Endothelial cell (in vitro differentiated cells): ENCODE data around the gene USF2. TPM values are rescaled to one million over a fixed set of nuclear protein-coding genes. Genes with fewer than 3 reads are reported as not detected.
A peak's percentile ranks its signal among the peaks of the same experiment; 100 is the strongest.
"Not testable (repeated sequence)": the region's sequence is repeated elsewhere in the genome, so short reads cannot be mapped to it uniquely, and the experiment has no call there.

Experiments used
- DNase-seq: peaks from one replicate; pipeline ENCODE4 v3.0.0; 2021; ENCODE audit warnings: low spot score
- H3K27ac Mint-ChIP-seq: one replicate; pipeline ENCODE4 v1.8.0; 2021; ENCODE audit warnings: mixed read lengths, inconsistent platforms; ENCODE audit not compliant: unreplicated experiment
- H3K27me3 Mint-ChIP-seq: one replicate; pipeline ENCODE4 v1.8.0; 2021; ENCODE audit warnings: mild to moderate bottlenecking, moderate library complexity, mixed read lengths, inconsistent platforms; ENCODE audit not compliant: unreplicated experiment
- H3K36me3 Mint-ChIP-seq: one replicate; pipeline ENCODE4 v1.8.0; 2021; ENCODE audit warnings: mild to moderate bottlenecking, low read depth, mixed read lengths, inconsistent platforms; ENCODE audit not compliant: unreplicated experiment
- H3K4me1 Mint-ChIP-seq: one replicate; pipeline ENCODE4 v1.8.0; 2021; ENCODE audit warnings: mild to moderate bottlenecking, mixed read lengths, inconsistent platforms; ENCODE audit not compliant: unreplicated experiment
- H3K4me3 Mint-ChIP-seq: one replicate; pipeline ENCODE4 v1.8.0; 2021; ENCODE audit warnings: mild to moderate bottlenecking, mixed read lengths, inconsistent platforms; ENCODE audit not compliant: unreplicated experiment
- H3K9me3 Mint-ChIP-seq: one replicate; pipeline ENCODE4 v1.8.0; 2021; ENCODE audit warnings: mixed read lengths, inconsistent platforms; ENCODE audit not compliant: unreplicated experiment
- long read RNA-seq: library from polyadenylated mRNA; unstranded; transcript quantifications from one replicate; pipeline ENCODE4 v2.0.0, GENCODE V29; 2020; ENCODE audit not compliant: unreplicated experiment
- total RNA-seq: library from RNA; stranded (reverse); fragmentation: NEBNext Ultra II Directional; extraction: Animal tissue kit (Norgen Biotek cat#: 25700); gene quantifications from one replicate; pipeline ENCODE4 v1.2.1, GENCODE V29; 2021; ENCODE audit not compliant: unreplicated experiment
- TF ChIP-seq, protein P1 (sequence below): fragments of 200-600 bp; sonication (generic); IDR thresholded peaks from one replicate; pipeline ENCODE4 v1.5.0; 2021; ENCODE audit warnings: antibody characterized with exemption; ENCODE audit not compliant: unreplicated experiment

USF2 gene, protein sequence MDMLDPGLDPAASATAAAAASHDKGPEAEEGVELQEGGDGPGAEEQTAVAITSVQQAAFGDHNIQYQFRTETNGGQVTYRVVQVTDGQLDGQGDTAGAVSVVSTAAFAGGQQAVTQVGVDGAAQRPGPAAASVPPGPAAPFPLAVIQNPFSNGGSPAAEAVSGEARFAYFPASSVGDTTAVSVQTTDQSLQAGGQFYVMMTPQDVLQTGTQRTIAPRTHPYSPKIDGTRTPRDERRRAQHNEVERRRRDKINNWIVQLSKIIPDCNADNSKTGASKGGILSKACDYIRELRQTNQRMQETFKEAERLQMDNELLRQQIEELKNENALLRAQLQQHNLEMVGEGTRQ
- 92.2 TPM for total RNA-seq
- long read RNA-seq, partial matches to known transcripts: 6 of 13 reads
- long read RNA-seq, other reads (novel, unspliced or antisense): 1 of 13 reads

GRCh38 chr19:35268536-35269437 is at the start of gene USF2:
USF2 (plus strand) TSS chr19:35268962; CDS start chr19:35269102, 140 bp downstream.
- DNase-seq: peak; percentile 64
- H3K9me3 Mint-ChIP-seq: no peaks in the 10 kb centered on the region
- H3K36me3 Mint-ChIP-seq: peaks cover 25% of the 10 kb centered on the region
- TF ChIP-seq, protein P1, sequence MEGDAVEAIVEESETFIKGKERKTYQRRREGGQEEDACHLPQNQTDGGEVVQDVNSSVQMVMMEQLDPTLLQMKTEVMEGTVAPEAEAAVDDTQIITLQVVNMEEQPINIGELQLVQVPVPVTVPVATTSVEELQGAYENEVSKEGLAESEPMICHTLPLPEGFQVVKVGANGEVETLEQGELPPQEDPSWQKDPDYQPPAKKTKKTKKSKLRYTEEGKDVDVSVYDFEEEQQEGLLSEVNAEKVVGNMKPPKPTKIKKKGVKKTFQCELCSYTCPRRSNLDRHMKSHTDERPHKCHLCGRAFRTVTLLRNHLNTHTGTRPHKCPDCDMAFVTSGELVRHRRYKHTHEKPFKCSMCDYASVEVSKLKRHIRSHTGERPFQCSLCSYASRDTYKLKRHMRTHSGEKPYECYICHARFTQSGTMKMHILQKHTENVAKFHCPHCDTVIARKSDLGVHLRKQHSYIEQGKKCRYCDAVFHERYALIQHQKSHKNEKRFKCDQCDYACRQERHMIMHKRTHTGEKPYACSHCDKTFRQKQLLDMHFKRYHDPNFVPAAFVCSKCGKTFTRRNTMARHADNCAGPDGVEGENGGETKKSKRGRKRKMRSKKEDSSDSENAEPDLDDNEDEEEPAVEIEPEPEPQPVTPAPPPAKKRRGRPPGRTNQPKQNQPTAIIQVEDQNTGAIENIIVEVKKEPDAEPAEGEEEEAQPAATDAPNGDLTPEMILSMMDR: no peak
- peak within 1 kb of the TSS; percentile 48 for H3K27ac Mint-ChIP-seq
- H3K4me1 Mint-ChIP-seq: peaks cover 9% of the 10 kb centered on the region
- H3K27me3 Mint-ChIP-seq: peaks cover 9% of the 10 kb centered on the region
- H3K4me3 Mint-ChIP-seq: peak within 1 kb of the TSS; percentile 94

GRCh38 chr19:35219008-35219407 is 49.8 kb upstream of the USF2 start:
- H3K4me1 Mint-ChIP-seq: no peaks in the 10 kb centered on the region
- no peak overlapping the region for H3K27ac Mint-ChIP-seq
- H3K4me3 Mint-ChIP-seq: no peak overlapping the region
- DNase-seq: no peak
- peaks cover 9% of the 10 kb centered on the region for H3K27me3 Mint-ChIP-seq
- H3K9me3 Mint-ChIP-seq: peaks cover 5% of the 10 kb centered on the region
- TF ChIP-seq, protein P1: no peak
- H3K36me3 Mint-ChIP-seq: no peaks in the 10 kb centered on the region

GRCh38 chr19:35220315-35220921 is 48.3 kb upstream of the USF2 start:
- DNase-seq: no peak
- Mint-ChIP-seq H3K27ac (no peak overlapping the region), H3K36me3 (no peaks in the 10 kb centered on the region)

GRCh38 chr19:35220973-35221590 is 47.7 kb upstream of the USF2 start:
- DNase-seq, H3K9me3 Mint-ChIP-seq, H3K36me3 Mint-ChIP-seq, H3K4me3 Mint-ChIP-seq, H3K27me3 Mint-ChIP-seq, H3K4me1 Mint-ChIP-seq, H3K27ac Mint-ChIP-seq: not testable (repeated sequence)

More at GRCh38 chr19:35220315-35220921, 48.3 kb upstream of the USF2 start:
- Mint-ChIP-seq H3K4me3 (no peak overlapping the region), H3K4me1 (no peaks in the 10 kb centered on the region), H3K9me3 (peaks cover 5% of the 10 kb centered on the region), H3K27me3 (peaks cover 9% of the 10 kb centered on the region)
- TF ChIP-seq, protein P1: no peak
